HCT116 (cell line): ENCODE results near the gene KCNH2. TPM values are rescaled to one million over a fixed set of nuclear protein-coding genes. Genes with fewer than 3 reads are reported as not detected.

ENCODE experiments used
- ATAC-seq: fragments of 200-7000 bp; cut with Tn5 transposase; 2 replicates; pipeline ENCODE4 v1.9.1; 2020; ENCODE audit warnings: mild to moderate bottlenecking, moderate library complexity
- BruUV-seq: library from RNA; stranded (reverse); fragments of 400-500 nt; replicated peaks from 2 replicates; lab custom pipeline; 2021; lab: Mats Ljungman, UMichigan
- CTCF ChIA-PET: fragments of 300-600 bp; sonication (Branson Sonifier 250); formaldehyde crosslinking; loops from one replicate; lab custom pipeline; 2021; ENCODE audit warnings: antibody characterized with exemption; lab: Charles Lee
- POLR2A ChIA-PET: fragments of 300-600, 350-600 bp; sonication (Branson Sonifier 250); formaldehyde crosslinking; loops from one replicate; lab custom pipeline; 2021; ENCODE audit warnings: antibody characterized with exemption; lab: Charles Lee
- RAD21 ChIA-PET, 2 experiments: fragments of 300-600 bp; sonication (Branson Sonifier 250); formaldehyde crosslinking; loops; one replicate each; lab custom pipeline; 2023; ENCODE audit warnings: low total read pairs in 2 of 2; ENCODE audit not compliant: uncharacterized antibody in 2 of 2, unreplicated experiment in 2 of 2, low non-redundant PET in 1 of 2; lab: Charles Lee
- DNase-seq: peaks from one replicate; pipeline ENCODE4 v3.0.0-alpha.2; 2010; ENCODE audit warnings: low read depth, low spot score
- H2AFZ ChIP-seq: fragments of 200-600 bp; shearing (Covaris generic), sonication (generic); 2 replicates; pipeline ENCODE4 v1.6.1; 2017; ENCODE audit warnings: low read depth, mixed run types, mixed read lengths, antibody characterized with exemption, low read length; ENCODE audit not compliant: poor library complexity, severe bottlenecking
- H3K27ac ChIP-seq: 2 replicates; pipeline ENCODE4 v1.5.1; 2012; ENCODE audit warnings: low read depth, low read length
- H3K27me3 ChIP-seq: fragments of 200-600 bp; sonication (generic); 2 replicates; pipeline ENCODE4 v1.6.1; 2016; ENCODE audit warnings: mixed run types, low read length, mixed read lengths; ENCODE audit not compliant: insufficient read depth
- H3K36me3 ChIP-seq, 2 experiments: fragments of 200-500 bp in 1 of 2; fragments of 200-600 bp in 1 of 2; sonication (Bioruptor generic) in 1 of 2; sonication (generic) in 1 of 2; 2 replicates each; pipeline versions ENCODE4 v1.5.1 to v1.6.1; 2014 to 2016; ENCODE audit warnings: low read length in 2 of 2, inconsistent platforms in 1 of 2, mixed read lengths in 1 of 2, mixed run types in 1 of 2; ENCODE audit not compliant: insufficient read depth in 2 of 2, control insufficient read depth in 1 of 2
- H3K4me1 ChIP-seq, 2 experiments: fragments of 200-600 bp in 1 of 2; sonication (generic) in 1 of 2; 2 replicates each; pipeline versions ENCODE4 v1.5.1 to v1.6.1; 2012 to 2017; ENCODE audit warnings: low read length in 2 of 2, inconsistent platforms in 1 of 2, mild to moderate bottlenecking in 1 of 2, mixed read lengths in 1 of 2, mixed run types in 1 of 2, moderate library complexity in 1 of 2; ENCODE audit not compliant: insufficient read depth in 2 of 2, control insufficient read depth in 1 of 2
- H3K4me2 ChIP-seq: fragments of 200-600 bp; sonication (generic); 2 replicates; pipeline ENCODE4 v1.6.1; 2017; ENCODE audit warnings: mixed run types, low read length, mixed read lengths
- H3K4me3 ChIP-seq, 2 experiments: fragments of 200-600 bp in 1 of 2; sonication (generic) in 1 of 2; replicated peaks in 1 of 2; 2 replicates each; pipeline ENCODE4 v1.5.1; 2011 to 2016; ENCODE audit warnings: low read length in 2 of 2, control low read depth in 1 of 2, low read depth in 1 of 2, mild to moderate bottlenecking in 1 of 2, mixed read lengths in 1 of 2, mixed run types in 1 of 2
- H3K79me2 ChIP-seq: fragments of 200-600 bp; sonication (generic); 2 replicates; pipeline ENCODE4 v1.6.1; 2017; ENCODE audit warnings: mild to moderate bottlenecking, mixed run types, low read length, moderate library complexity, mixed read lengths; ENCODE audit not compliant: insufficient read depth
- H3K9ac ChIP-seq: fragments of 200-600 bp; sonication (generic); 2 replicates; pipeline ENCODE4 v1.6.1; 2016; ENCODE audit warnings: low read length, mixed read lengths
- H3K9me2 ChIP-seq: fragments of 200-600 bp; sonication (generic), shearing (Covaris generic); 2 replicates; pipeline ENCODE4 v1.6.1; 2017; ENCODE audit warnings: mixed run types, mild to moderate bottlenecking, moderate library complexity; ENCODE audit not compliant: insufficient read depth
- H3K9me3 ChIP-seq, 2 experiments: fragments of 200-500 bp in 1 of 2; fragments of 200-600 bp in 1 of 2; sonication (Bioruptor generic) in 1 of 2; sonication (generic) in 1 of 2; 2 replicates each; pipeline ENCODE4 v1.6.1; 2014 to 2017; ENCODE audit warnings: low read length in 2 of 2, mixed read lengths in 2 of 2, inconsistent platforms in 1 of 2, low read depth in 1 of 2, mild to moderate bottlenecking in 1 of 2, mixed run types in 1 of 2, moderate library complexity in 1 of 2; ENCODE audit not compliant: control insufficient read depth in 1 of 2, insufficient read depth in 1 of 2
- H4K20me1 ChIP-seq: fragments of 200-600 bp; sonication (generic), shearing (Covaris generic); 2 replicates; pipeline ENCODE4 v1.6.1; 2017; ENCODE audit warnings: mixed run types, mild to moderate bottlenecking, moderate library complexity; ENCODE audit not compliant: insufficient read depth
- CBX3 ChIP-seq: IDR thresholded peaks from 2 replicates; pipeline ENCODE4 v1.6.1; 2012; ENCODE audit warnings: low read depth
- CTCF ChIP-seq, 3 experiments: fragments of 200-600 bp in 1 of 3; sonication (generic) in 1 of 3; IDR thresholded peaks in 2 of 3; conservative IDR thresholded peaks in 1 of 3; 2 replicates each; pipeline ENCODE4 v1.5.1; 2012 to 2017; ENCODE audit warnings: low read depth in 2 of 3, low read length in 2 of 3, antibody characterized with exemption in 1 of 3, borderline replicate concordance in 1 of 3, control low read depth in 1 of 3, mild to moderate bottlenecking in 1 of 3, mixed read lengths in 1 of 3, mixed run types in 1 of 3, moderate library complexity in 1 of 3; ENCODE audit not compliant: insufficient read depth in 1 of 3
- EGR1 ChIP-seq: IDR thresholded peaks from 2 replicates; pipeline ENCODE4 v1.6.1; 2012; ENCODE audit warnings: low read depth
- EZH2 ChIP-seq: fragments of 200-600 bp; sonication (generic); IDR thresholded peaks from 2 replicates; pipeline ENCODE4 v1.6.1; 2017; ENCODE audit warnings: antibody characterized with exemption, mixed run types
- RAD21 ChIP-seq: IDR thresholded peaks from 2 replicates; pipeline ENCODE4 v1.6.1; 2012; ENCODE audit warnings: low read depth, mild to moderate bottlenecking
- SP1 ChIP-seq: IDR thresholded peaks from 2 replicates; pipeline ENCODE4 v1.6.1; 2012; ENCODE audit warnings: low read depth
- SRF ChIP-seq: IDR thresholded peaks from 2 replicates; pipeline ENCODE4 v1.6.1; 2012; ENCODE audit warnings: low read depth
- YY1 ChIP-seq: IDR thresholded peaks from 2 replicates; pipeline ENCODE4 v1.6.1; 2011; ENCODE audit warnings: low read length, low read depth, moderate library complexity, mild to moderate bottlenecking; ENCODE audit not compliant: insufficient replicate concordance; ENCODE audit errors: extremely low read depth
- ZFX ChIP-seq: fragments of 450-650 bp; IDR thresholded peaks from 2 replicates; pipeline ENCODE4 v1.6.1; 2017
- ZNF274 ChIP-seq: fragments of 200-500 bp; sonication (Bioruptor generic); IDR thresholded peaks from 2 replicates; pipeline ENCODE4 v1.6.1; 2014; ENCODE audit warnings: mild to moderate bottlenecking, low read depth, low read length, inconsistent platforms
- intact Hi-C: fragments of 100-400 bp; cut with micrococcal nuclease; formaldehyde crosslinking; loops from 2 replicates; pipeline ENCODE4 v1.10.0; 2022
- total RNA-seq: library from RNA; stranded (reverse); gene quantifications from one replicate; pipeline ENCODE4 v1.2.1, GENCODE V29; 2021; ENCODE audit not compliant: unreplicated experiment
- TF ChIP-seq, protein P1 (sequence below): IDR thresholded peaks from 2 replicates; pipeline ENCODE4 v1.6.1; 2012; ENCODE audit warnings: low read depth

KCNH2 gene
- total RNA-seq, 1 experiment from 2014 or later: 9.7 TPM

DNA sequence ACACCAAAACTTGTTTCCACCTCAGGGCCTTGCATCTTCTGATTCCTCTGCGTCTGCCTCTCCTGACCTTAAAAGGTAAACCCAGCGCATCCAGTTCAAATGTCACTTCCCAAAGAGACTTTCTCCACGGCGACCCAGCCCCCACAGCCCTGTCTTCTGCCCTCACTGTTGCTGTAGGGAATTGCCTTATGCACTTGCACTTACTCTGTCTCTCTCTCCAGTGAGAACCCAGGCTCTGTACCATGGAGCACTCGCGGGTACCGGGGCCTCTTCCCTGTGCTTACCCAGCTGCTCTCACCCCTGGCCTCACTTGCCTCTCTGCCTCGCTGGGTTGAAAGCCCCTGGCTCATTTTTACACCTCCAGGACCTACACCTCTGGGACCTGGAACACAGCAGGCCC, 77.4 kb downstream of the KCNH2 start:
- no peaks in the 10 kb centered on the region for H3K36me3 ChIP-seq

DNA sequence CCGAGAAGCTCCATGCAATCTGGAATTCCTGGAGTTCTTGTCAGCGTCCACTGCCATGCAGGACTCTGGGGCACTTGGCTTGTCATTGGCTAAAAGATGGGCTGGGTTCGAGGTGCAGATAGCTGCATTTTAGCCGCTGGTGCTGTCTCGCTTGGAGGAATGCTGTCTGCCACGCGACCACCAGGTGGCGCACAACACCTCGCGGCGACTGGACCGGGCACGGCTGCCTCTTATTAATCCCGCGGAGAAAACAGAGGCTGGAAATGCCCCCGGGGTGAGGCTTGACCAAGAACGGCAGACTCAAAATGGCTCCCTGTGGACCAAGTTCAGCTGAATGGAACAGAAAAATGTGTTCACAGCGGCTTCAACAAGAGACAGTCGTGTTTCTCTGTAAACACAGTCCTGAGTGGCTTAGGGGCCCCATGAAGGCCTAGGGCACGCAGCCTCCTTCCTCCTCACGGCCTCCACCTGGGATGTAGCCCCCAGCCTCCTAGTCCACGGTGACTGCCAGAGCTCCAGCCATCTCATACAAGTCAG, 79.6 kb downstream of the KCNH2 start:
- peak overlapping the region; percentile 50 for H3K4me2 ChIP-seq
- H4K20me1 ChIP-seq: no peaks in the 10 kb centered on the region
- no peak overlapping the region for H3K9ac ChIP-seq
- peaks cover 0 to 12% of the 10 kb centered on the region in 2 experiments; a peak in 2 of 4 replicates for H3K4me1 ChIP-seq
- DNase-seq (peak; percentile 51), ATAC-seq (peak; percentile 95)
- no peak overlapping the region for H3K27ac ChIP-seq
- no peaks in the 10 kb centered on the region for H3K9me2 ChIP-seq
- BruUV-seq: no TSS peak
- peaks cover 0 to 5% of the 10 kb centered on the region in 2 experiments; a peak in 1 of 4 replicates for H3K9me3 ChIP-seq
- CTCF ChIA-PET: interaction anchor here (0.6 to 1.6 kb wide), 18 partner anchors 10 to 271 kb away, joined by 3 to 10 read pairs (median 4); no protein-coding TSS in a partner anchor
- H3K36me3 ChIP-seq: no peaks in the 10 kb centered on the region
- peak overlapping the region; percentile 78 for H2AFZ ChIP-seq
- RAD21 ChIA-PET: no interaction called here
- intact Hi-C loops: loop anchor here (1.0 to 5.0 kb wide), 3 partner anchors 88 to 213 kb away; no protein-coding TSS in a partner anchor
- no peaks in the 10 kb centered on the region for H3K79me2 ChIP-seq
- TF ChIP-seq YY1: peak; percentile 48
- TF ChIP-seq CBX3: no peak
- TF ChIP-seq SRF: no peak
- TF ChIP-seq EGR1: no peak
- TF ChIP-seq, protein P1, sequence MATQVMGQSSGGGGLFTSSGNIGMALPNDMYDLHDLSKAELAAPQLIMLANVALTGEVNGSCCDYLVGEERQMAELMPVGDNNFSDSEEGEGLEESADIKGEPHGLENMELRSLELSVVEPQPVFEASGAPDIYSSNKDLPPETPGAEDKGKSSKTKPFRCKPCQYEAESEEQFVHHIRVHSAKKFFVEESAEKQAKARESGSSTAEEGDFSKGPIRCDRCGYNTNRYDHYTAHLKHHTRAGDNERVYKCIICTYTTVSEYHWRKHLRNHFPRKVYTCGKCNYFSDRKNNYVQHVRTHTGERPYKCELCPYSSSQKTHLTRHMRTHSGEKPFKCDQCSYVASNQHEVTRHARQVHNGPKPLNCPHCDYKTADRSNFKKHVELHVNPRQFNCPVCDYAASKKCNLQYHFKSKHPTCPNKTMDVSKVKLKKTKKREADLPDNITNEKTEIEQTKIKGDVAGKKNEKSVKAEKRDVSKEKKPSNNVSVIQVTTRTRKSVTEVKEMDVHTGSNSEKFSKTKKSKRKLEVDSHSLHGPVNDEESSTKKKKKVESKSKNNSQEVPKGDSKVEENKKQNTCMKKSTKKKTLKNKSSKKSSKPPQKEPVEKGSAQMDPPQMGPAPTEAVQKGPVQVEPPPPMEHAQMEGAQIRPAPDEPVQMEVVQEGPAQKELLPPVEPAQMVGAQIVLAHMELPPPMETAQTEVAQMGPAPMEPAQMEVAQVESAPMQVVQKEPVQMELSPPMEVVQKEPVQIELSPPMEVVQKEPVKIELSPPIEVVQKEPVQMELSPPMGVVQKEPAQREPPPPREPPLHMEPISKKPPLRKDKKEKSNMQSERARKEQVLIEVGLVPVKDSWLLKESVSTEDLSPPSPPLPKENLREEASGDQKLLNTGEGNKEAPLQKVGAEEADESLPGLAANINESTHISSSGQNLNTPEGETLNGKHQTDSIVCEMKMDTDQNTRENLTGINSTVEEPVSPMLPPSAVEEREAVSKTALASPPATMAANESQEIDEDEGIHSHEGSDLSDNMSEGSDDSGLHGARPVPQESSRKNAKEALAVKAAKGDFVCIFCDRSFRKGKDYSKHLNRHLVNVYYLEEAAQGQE: no peak
- TF ChIP-seq RAD21: peak; percentile 89
- no peak for TF ChIP-seq ZNF274
- peak; percentile 89 to 95 (median 89) for TF ChIP-seq CTCF (IDR thresholded peaks at IDR 0.05 in 2 of 3, conservative IDR thresholded peaks at IDR 0.05 in 1 of 3; ENCODE audit: borderline replicate concordance in 1 of 3, insufficient read depth in 1 of 3, low read depth in 2 of 3, low read length in 2 of 3)
- peak; percentile 29; the same call in 1 of the 2 replicates for TF ChIP-seq ZFX
- no peak for TF ChIP-seq SP1
- no peak for TF ChIP-seq EZH2
- no peaks in the 10 kb centered on the region for H3K27me3 ChIP-seq
- H3K4me3 ChIP-seq: no peak overlapping the region
- POLR2A ChIA-PET: interaction anchor here (1.5 kb wide), 1 partner anchor 77 kb away, joined by 4 read pairs; no protein-coding TSS in a partner anchor

More for the DNA sequence above, 77.4 kb downstream of the KCNH2 start:
- no peak for TF ChIP-seq EGR1
- no TSS peak for BruUV-seq
- ChIA-PET POLR2A (no interaction called here), CTCF (no interaction called here), RAD21 (no interaction called here)
- H3K9me2 ChIP-seq: no peaks in the 10 kb centered on the region
- H2AFZ ChIP-seq: no peak overlapping the region
- H3K4me1 ChIP-seq: peaks cover 0 to 12% of the 10 kb centered on the region in 2 experiments; a peak in 2 of 4 replicates
- H3K4me3 ChIP-seq: no peak overlapping the region
- no peaks in the 10 kb centered on the region for H3K27me3 ChIP-seq
- no peak overlapping the region for H3K9ac ChIP-seq
- ATAC-seq (no peak), DNase-seq (no peak)
- no peaks in the 10 kb centered on the region for H4K20me1 ChIP-seq
- intact Hi-C loops: no loop called here
- no peak overlapping the region for H3K4me2 ChIP-seq
- H3K27ac ChIP-seq: no peak overlapping the region
- no peaks in the 10 kb centered on the region for H3K9me3 ChIP-seq
- no peaks in the 10 kb centered on the region for H3K79me2 ChIP-seq
